NCI-H82 treated with DMSO at 0.1 percent for 48 hours (cell line): Measurements from ENCODE around the gene GTF3C1.
"Not testable (repeated sequence)": the region's sequence is repeated elsewhere in the genome, so short reads cannot be mapped to it uniquely, and the experiment has no call there.

Experiments used
- DNase-seq: peaks from one replicate; lab custom pipeline; 2025; ENCODE audit not compliant: unreplicated experiment; lab: John Stamatoyannopoulos, UW

GTF3C1 gene

GRCh38 chr16:27465483-27465879 is 84.2 kb downstream of the GTF3C1 start:
- DNase-seq = no peak

DNA sequence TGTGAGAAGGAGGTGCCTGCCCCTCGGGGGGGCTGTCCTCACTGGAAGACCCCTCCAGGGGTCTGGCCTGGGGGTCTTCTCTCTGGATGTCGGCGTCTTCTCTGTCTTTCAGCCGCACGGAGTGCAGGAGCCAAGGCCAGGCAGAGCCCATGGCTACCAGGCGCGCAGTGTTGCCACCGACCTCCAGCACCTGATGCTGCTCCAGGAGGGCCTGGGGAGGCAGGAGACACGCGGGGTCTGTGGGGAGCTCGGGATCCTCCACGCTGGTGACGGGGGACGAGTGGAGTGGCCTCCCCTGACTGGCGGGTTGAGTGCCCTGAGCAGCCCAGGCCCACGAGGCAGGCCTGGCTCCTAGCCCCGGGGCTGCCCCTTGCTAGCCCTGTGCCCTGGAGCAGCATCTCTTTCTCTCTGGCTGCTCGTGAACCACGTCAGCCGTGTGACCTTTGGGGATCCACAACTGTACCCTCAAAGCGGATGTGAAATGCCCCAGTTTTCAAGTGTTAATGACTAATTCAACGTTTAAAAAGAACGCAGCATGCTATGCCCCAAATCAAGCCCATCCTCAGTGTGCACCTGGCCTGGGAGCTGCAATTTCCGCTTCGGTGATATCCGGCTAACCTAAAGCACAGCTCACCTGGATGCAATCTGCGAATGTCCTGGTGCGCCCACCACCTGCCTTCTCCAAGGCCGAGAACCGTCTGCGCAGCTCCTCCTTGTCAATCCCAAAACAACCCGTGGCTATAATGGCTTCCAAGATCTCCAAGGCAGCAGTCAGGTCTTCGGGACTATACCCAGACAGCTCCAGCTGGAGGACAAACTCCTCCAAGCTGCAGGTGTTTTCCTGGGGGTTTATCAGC is 84.9 kb downstream of the GTF3C1 start:
- no peak for DNase-seq

DNA sequence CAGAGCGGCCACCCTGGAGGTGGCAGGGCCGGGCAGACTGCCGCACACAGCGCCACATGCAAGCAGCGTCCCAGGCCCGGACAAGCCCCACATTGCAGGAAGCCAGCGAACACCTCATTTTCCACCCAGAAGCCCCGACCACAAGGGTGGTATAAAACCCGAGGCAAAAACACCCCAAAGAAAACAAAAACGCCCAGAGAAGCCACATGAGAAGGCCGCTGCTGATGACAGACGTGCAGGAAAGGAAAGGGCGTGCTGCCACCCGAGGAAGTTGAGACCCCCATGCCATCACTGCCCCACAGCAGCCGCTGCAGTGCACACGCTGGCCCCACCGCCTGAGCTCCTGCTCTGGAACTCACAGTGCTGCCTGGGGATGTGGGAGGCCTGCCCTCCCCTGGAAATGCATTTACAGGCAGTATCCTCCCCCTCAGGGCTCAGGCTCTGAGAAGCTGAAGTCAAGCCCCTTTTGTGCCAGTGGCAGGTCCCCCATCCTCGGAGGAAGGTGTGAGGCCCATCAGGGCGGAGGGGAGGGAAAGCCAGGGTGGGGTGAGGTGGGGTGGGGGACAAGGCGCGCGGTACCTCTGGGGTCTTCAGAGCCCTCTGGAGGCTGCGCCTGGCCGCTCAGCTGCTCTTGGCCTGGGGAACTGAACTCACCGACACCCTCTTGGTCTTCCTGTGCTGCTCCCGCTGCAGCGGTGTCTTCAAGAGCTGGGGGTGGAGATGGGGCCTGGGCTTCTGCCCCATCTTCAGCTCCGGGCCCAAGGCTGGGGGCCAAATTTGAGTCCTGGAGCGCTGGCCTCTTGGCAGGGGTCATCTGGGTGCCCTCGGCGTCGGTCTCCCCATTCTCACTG is 85.7 kb downstream of the GTF3C1 start:
- DNase-seq = no peak

GRCh38 chr16:27462846-27463682 is 86.6 kb downstream of the GTF3C1 start:
- DNase-seq = no peak

GRCh38 chr16:27462200-27462845 is 87.4 kb downstream of the GTF3C1 start:
- no peak for DNase-seq

GRCh38 chr16:27461483-27462171 is 88.1 kb downstream of the GTF3C1 start:
- no peak for DNase-seq

DNA sequence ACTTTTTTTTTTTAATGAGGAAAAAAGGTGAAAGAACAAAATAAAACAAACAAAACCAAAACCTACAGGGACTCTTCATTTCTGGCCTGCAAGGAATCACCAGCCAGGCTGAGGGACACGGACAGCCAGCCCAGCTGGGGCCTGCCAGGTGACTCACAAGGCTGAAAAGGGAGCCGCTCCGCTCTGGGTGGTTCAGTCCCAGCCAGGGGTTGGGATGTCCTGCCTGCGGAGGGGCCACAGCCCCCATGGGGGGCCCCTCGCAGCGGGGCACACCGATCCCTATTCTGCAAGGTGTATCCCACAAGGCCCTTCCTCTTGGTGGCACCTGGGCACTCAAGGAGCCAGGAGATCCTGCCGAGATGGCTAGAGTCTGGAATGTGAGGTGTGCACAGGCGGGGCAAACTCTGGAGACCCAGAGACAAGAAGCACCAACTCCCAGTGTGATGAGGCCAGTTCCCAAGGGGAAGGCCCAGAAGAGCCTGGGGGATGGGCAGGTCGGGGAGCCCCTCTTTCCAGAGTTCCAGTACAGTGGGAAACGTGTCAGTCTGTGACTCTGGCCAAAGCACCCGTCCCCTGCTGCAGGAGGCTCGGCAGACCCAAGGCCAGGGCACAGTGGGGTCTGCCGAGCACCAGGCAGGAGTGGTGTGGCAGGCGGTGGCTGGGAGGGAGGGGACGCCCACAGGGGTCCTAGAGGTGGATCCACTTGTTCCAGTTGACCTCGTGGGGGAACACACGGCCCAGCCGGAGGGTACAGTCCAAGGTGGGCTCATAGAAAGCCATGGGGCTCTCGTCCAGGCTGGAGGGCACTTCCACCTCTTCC is 88.8 kb downstream of the GTF3C1 start:
- DNase-seq = no peak

DNA sequence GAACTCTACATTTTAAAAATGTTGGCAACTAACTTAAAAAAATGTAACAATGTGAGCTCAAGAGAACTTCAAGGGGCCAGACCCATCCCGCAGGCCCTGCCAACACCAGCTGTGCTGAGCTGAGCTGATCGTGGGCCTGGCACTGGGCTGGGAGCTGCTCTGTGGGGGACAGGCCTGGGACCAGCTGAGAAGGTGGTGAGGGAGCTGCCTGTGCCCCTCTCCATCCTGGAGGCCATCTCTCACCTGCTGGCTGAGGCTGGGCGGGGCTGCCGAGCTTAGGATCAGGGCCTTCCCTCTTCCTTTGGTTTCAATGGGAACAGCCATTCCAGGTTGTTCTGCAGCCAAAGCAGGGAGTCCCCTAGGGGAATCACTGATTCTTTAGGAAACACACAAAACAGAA is 89.5 kb downstream of the GTF3C1 start:
- DNase-seq = no peak

- DNase-seq = no peak
Measured at GRCh38 chr16:27458987-27459688, 90.6 kb downstream of the GTF3C1 start.

DNA sequence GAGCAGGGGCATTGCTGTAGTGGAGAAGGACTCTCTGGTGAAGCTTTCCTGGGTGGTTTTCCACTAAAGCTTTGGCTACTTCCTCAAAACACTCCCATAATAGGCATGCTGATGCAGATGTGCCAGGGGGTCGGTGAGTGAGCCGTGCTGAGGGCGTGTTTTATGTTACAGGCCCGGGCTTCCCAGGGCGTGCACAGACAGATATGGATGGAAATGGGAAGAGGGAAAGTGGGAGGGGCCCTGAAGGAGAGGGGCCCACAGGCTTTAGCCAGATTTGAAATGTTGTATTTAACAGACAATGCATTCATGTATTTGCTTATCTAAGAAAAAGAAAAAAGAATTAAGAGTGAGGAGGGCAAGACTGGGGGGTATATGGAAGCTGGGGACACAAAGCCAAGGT is 91.5 kb downstream of the GTF3C1 start:
- no peak for DNase-seq

GRCh38 chr16:27457605-27457900 is 92.2 kb downstream of the GTF3C1 start:
- DNase-seq = not testable (repeated sequence)

- no peak for DNase-seq
Measured at GRCh38 chr16:27455700-27456099, 94.0 kb downstream of the GTF3C1 start.

DNA sequence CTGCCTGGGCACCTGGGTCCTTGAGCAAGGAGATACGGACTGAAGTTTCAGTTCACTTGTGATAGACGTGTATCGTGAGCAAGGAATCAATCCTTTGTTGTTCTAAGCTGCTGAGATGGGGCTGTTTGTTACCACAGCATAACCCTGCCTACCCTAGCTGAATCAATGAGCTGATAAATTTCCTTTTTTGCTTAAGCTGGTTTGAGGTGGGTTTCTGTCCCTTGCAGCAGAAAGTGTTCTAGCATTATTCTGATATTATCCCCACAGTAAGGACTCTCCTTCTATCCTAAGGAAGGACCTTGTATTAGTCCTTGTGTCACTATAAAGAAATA is 96.3 kb downstream of the GTF3C1 start:
- DNase-seq = no peak

GRCh38 chr16:27452569-27453493 is 96.9 kb downstream of the GTF3C1 start:
- DNase-seq = no peak

GRCh38 chr16:27450196-27450549 is 99.5 kb downstream of the GTF3C1 start:
- DNase-seq = no peak

- DNase-seq = no peak
Measured at GRCh38 chr16:27449434-27450195, 100.1 kb downstream of the GTF3C1 start.
